Measurements from ENCODE around the gene C1QL2.

The C1QL2 gene

GRCh38 chr2:119134775-119135174, 23.8 kb downstream of the C1QL2 start:
- no peak for DNase-seq (ENCODE audit: low read depth)
- TF ChIP-seq CTCF (IDR thresholded peaks at IDR 0.05; ENCODE audit: insufficient read depth, low read depth, low read length, missing control alignments) = no peak
- no peak overlapping the region for H3K4me3 ChIP-seq (ENCODE audit: low read depth, low read length)

GRCh38 chr2:119126650-119127049, 31.9 kb downstream of the C1QL2 start:
- H3K4me3 ChIP-seq (ENCODE audit: low read depth, low read length) = no peak overlapping the region
- TF ChIP-seq CTCF (IDR thresholded peaks at IDR 0.05; ENCODE audit: insufficient read depth, low read depth, low read length, missing control alignments) = peak; percentile 77
- DNase-seq (ENCODE audit: low read depth) = peak; percentile 35

- H3K4me3 ChIP-seq (ENCODE audit: low read depth, low read length) = no peak overlapping the region
- TF ChIP-seq CTCF (IDR thresholded peaks at IDR 0.05; ENCODE audit: insufficient read depth, low read depth, low read length, missing control alignments) = no peak
- no peak for DNase-seq (ENCODE audit: low read depth)
Observed at GRCh38 chr2:119123389-119123788, 35.2 kb downstream of the C1QL2 start.

GRCh38 chr2:119122663-119123062, 35.9 kb downstream of the C1QL2 start:
- DNase-seq (ENCODE audit: low read depth) = no peak
- H3K4me3 ChIP-seq (ENCODE audit: low read depth, low read length) = no peak overlapping the region
- TF ChIP-seq CTCF (IDR thresholded peaks at IDR 0.05; ENCODE audit: insufficient read depth, low read depth, low read length, missing control alignments) = no peak

GRCh38 chr2:119119999-119120756, 38.4 kb downstream of the C1QL2 start:
- DNase-seq (ENCODE audit: low read depth) = no peak
- H3K4me3 ChIP-seq (ENCODE audit: low read depth, low read length) = no peak overlapping the region
- no peak for TF ChIP-seq CTCF (IDR thresholded peaks at IDR 0.05; ENCODE audit: insufficient read depth, low read depth, low read length, missing control alignments)

- no peak for DNase-seq (ENCODE audit: low read depth)
- no peak overlapping the region for H3K4me3 ChIP-seq (ENCODE audit: low read depth, low read length)
- no peak for TF ChIP-seq CTCF (IDR thresholded peaks at IDR 0.05; ENCODE audit: insufficient read depth, low read depth, low read length, missing control alignments)
Observed at GRCh38 chr2:119119076-119119785, 39.3 kb downstream of the C1QL2 start.

All from GM12865 (cell line).